Neutrophil (primary cell): ENCODE data around the gene EPHA3.

ENCODE experiments used
- H3K27ac ChIP-seq: fragments of 200-600 bp; sonication (generic); 2 replicates; pipeline ENCODE4 v1.5.1; 2016; ENCODE audit warnings: mild to moderate bottlenecking, moderate library complexity
- H3K27me3 ChIP-seq: fragments of 200-600 bp; sonication (generic); 2 replicates; pipeline ENCODE4 v1.6.0; 2016; ENCODE audit warnings: mild to moderate bottlenecking
- H3K36me3 ChIP-seq: fragments of 200-600 bp; sonication (generic); 2 replicates; pipeline ENCODE4 v1.5.1; 2017
- H3K4me1 ChIP-seq, 2 experiments: fragments of 200-600 bp in 1 of 2; sonication (generic) in 1 of 2; 1 replicate in 1 of 2; 2 replicates in 1 of 2; pipeline versions ENCODE4 v1.5.1 to v1.6.1; 2013 to 2016; ENCODE audit warnings: low read depth in 1 of 2, low read length in 1 of 2, mild to moderate bottlenecking in 1 of 2, moderate library complexity in 1 of 2; ENCODE audit not compliant: control insufficient read depth in 1 of 2, insufficient read depth in 1 of 2
- H3K4me3 ChIP-seq, 2 experiments: fragments of 200-600 bp in 1 of 2; sonication (generic) in 1 of 2; 1 replicate in 1 of 2; 2 replicates in 1 of 2; pipeline ENCODE4 v1.5.1; 2013 to 2016; ENCODE audit warnings: low read depth in 1 of 2, low read length in 1 of 2, mild to moderate bottlenecking in 1 of 2, moderate library complexity in 1 of 2
- H3K9me3 ChIP-seq: fragments of 200-600 bp; sonication (generic); 2 replicates; pipeline ENCODE4 v1.5.1; 2016
- CTCF ChIP-seq: fragments of 200-600 bp; sonication (generic); IDR thresholded peaks from 2 replicates; pipeline ENCODE4 v1.5.1; 2016; ENCODE audit warnings: antibody characterized with exemption

The EPHA3 gene

DNA sequence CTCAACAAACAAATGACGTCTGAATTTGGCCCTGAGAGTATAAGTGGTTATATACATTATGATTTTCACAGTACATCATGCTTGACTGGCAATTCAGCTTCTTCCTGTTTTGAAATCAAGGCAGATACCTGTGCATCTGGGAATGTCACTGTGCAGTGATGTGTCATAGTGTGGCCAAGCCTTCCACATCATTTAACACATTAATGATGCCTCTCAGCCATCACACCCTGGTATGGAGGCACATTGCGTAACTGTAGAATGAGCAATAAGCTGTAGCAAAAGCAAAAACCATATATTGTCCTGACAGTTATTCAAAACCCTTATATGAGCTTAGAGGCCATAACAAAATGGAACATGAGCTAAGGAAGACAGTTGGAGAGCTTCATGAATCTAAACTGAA is 246.0 kb downstream of the EPHA3 start:
- no peaks in the 10 kb centered on the region for H3K9me3 ChIP-seq
- no peaks in the 10 kb centered on the region for H3K27me3 ChIP-seq
- TF ChIP-seq CTCF, result no peak
- no peaks in the 10 kb centered on the region for H3K36me3 ChIP-seq
- H3K27ac ChIP-seq, result no peak overlapping the region
- no peaks in the 10 kb centered on the region for H3K4me1 ChIP-seq
- H3K4me3 ChIP-seq, result no peak overlapping the region

DNA sequence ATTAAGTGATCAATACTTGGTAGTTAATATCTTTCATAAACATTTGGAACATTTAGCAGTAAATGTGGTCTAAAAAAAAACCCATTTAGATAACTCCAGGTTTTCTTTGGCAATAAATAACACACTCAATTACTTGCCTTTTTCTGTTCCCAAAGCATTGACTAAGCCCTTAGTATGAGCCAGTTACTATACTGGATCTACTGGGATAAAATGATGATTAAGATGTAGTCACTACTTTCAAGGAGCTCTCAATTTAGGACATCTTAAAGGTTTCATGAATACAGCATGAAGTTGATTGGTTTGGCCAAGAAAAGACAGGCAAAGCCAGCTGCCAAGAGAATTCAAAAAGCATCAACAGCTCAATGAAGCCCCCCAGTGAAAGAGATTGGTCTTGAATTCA is 250.9 kb downstream of the EPHA3 start:
- H3K27ac ChIP-seq, result no peak overlapping the region
- no peaks in the 10 kb centered on the region for H3K9me3 ChIP-seq
- H3K4me1 ChIP-seq, result no peaks in the 10 kb centered on the region
- no peaks in the 10 kb centered on the region for H3K27me3 ChIP-seq
- H3K36me3 ChIP-seq, result no peaks in the 10 kb centered on the region
- no peak for TF ChIP-seq CTCF
- H3K4me3 ChIP-seq, result no peak overlapping the region

DNA sequence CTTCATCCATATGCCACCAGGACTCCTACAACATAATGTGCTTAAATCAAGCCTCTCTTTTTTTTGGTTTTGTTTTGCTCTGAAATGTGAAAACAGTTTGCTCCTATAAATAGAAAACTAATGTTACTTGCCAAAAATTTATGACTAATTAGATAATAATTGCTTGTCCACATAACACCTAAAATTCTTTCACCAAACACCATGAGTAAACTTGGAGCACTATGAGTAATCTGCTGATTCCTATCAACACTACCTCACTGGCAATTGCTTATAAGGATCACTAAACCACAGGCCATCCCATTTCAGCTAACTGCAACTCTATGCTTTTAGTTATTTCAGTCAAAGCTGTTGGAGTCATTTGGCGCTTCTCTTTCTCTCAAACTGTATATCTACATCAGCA is 252.7 kb downstream of the EPHA3 start:
- H3K27me3 ChIP-seq, result no peaks in the 10 kb centered on the region

GRCh38 chr3:89362496-89362895 is 255.1 kb downstream of the EPHA3 start:
- TF ChIP-seq CTCF, result no peak
- no peak overlapping the region for H3K4me3 ChIP-seq
- H3K27me3 ChIP-seq, result no peaks in the 10 kb centered on the region
- H3K27ac ChIP-seq, result no peak overlapping the region
- H3K9me3 ChIP-seq, result no peaks in the 10 kb centered on the region
- no peaks in the 10 kb centered on the region for H3K36me3 ChIP-seq
- no peaks in the 10 kb centered on the region for H3K4me1 ChIP-seq

More for the DNA sequence above, 252.7 kb downstream of the EPHA3 start:
- Histone ChIP-seq H3K4me1 (no peaks in the 10 kb centered on the region), H3K27ac (no peak overlapping the region), H3K9me3 (no peaks in the 10 kb centered on the region), H3K4me3 (no peak overlapping the region), H3K36me3 (no peaks in the 10 kb centered on the region)
- no peak for TF ChIP-seq CTCF

DNA sequence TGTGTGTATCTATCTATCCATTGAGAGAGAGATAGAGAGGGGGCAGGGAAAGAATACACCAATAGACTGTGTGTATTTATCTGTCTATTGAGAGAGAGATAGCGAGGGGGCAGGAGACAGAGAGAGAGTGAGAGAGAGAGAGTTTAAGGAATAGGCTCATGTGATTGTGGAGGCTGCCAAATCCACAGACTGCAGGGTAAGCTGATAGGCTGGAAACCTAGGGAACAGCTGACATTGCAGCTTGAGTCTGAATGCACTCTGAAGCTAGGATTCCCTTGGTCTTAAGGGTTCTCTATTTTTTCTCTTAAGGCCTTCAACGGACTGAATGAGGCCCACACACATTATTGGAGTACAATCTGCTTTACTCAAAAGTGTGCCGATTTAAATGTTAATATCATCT is 255.8 kb downstream of the EPHA3 start:
- no peak overlapping the region for H3K27ac ChIP-seq
- H3K27me3 ChIP-seq, result no peaks in the 10 kb centered on the region
- no peak for TF ChIP-seq CTCF
- no peaks in the 10 kb centered on the region for H3K9me3 ChIP-seq
- H3K4me3 ChIP-seq, result no peak overlapping the region
- no peaks in the 10 kb centered on the region for H3K36me3 ChIP-seq
- no peaks in the 10 kb centered on the region for H3K4me1 ChIP-seq

DNA sequence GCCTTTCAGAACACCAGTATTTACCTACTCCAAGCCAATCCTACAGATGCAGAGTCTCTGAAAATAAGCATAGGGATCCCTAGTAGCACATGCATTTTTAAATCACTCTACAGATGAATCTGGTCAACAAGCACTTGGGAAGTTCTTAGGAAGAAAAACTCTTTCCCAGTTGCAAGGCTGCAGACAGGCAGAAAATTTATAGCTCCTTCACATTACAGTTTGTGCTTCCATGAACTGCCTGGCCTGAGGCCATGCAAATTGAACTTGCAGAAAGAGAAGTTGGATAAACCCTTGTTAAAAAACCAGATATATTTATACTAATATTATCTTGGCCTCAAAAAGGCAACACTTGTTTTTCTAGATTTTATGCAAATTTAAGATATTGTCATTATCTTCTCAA is 256.9 kb downstream of the EPHA3 start:
- Histone ChIP-seq H3K9me3 (no peaks in the 10 kb centered on the region), H3K27ac (no peak overlapping the region), H3K27me3 (no peaks in the 10 kb centered on the region), H3K4me3 (no peak overlapping the region), H3K36me3 (no peaks in the 10 kb centered on the region), H3K4me1 (no peaks in the 10 kb centered on the region)
- no peak for TF ChIP-seq CTCF
